NOMO-1 treated with DMSO at 0.1 percent for 48 hours (cell line): ENCODE measurements around the gene USP3.
"Not testable (repeated sequence)": the region's sequence is repeated elsewhere in the genome, so short reads cannot be mapped to it uniquely, and the experiment has no call there.

ENCODE experiments used
- DNase-seq: peaks from one replicate; lab custom pipeline; 2025; ENCODE audit not compliant: unreplicated experiment; lab: John Stamatoyannopoulos, UW

Gene USP3

GRCh38 chr15:63605036-63605435 lies 100.6 kb downstream of the USP3 start:
- DNase-seq, result no peak

GRCh38 chr15:63605816-63606215 lies 101.4 kb downstream of the USP3 start:
- peak; percentile 15 for DNase-seq

GRCh38 chr15:63606308-63606707 lies 101.9 kb downstream of the USP3 start:
- no peak for DNase-seq

- no peak for DNase-seq
These were observed 104.6 kb downstream of the USP3 start for GRCh38 chr15:63608989-63609388.

GRCh38 chr15:63609448-63609847 lies 105.1 kb downstream of the USP3 start:
- DNase-seq, result no peak

- DNase-seq, result peak; percentile 86
These were observed 105.9 kb downstream of the USP3 start for GRCh38 chr15:63610209-63610841.

GRCh38 chr15:63611177-63611576 lies 106.8 kb downstream of the USP3 start:
- no peak for DNase-seq

- DNase-seq, result no peak
These were observed 107.9 kb downstream of the USP3 start for GRCh38 chr15:63612300-63612699.

- no peak for DNase-seq
These were observed 111.5 kb downstream of the USP3 start for GRCh38 chr15:63615935-63616334.

GRCh38 chr15:63617147-63617546 lies 112.8 kb downstream of the USP3 start:
- DNase-seq, result not testable (repeated sequence)

GRCh38 chr15:63617627-63618026 lies 113.2 kb downstream of the USP3 start:
- DNase-seq, result not testable (repeated sequence)

- DNase-seq, result not testable (repeated sequence)
These were observed 116.4 kb downstream of the USP3 start for GRCh38 chr15:63620760-63621159.

- no peak for DNase-seq
These were observed 119.0 kb downstream of the USP3 start for GRCh38 chr15:63623232-63623969.

GRCh38 chr15:63626955-63627354 lies 122.6 kb downstream of the USP3 start:
- no peak for DNase-seq

GRCh38 chr15:63628123-63628822 lies 123.9 kb downstream of the USP3 start:
- DNase-seq, result no peak

GRCh38 chr15:63630036-63630751 lies 125.8 kb downstream of the USP3 start:
- no peak for DNase-seq

- no peak for DNase-seq
These were observed 128.9 kb downstream of the USP3 start for GRCh38 chr15:63633312-63633711.

- no peak for DNase-seq
These were observed 129.8 kb downstream of the USP3 start for GRCh38 chr15:63634154-63634553.

- no peak for DNase-seq
These were observed 132.2 kb downstream of the USP3 start for GRCh38 chr15:63636518-63637061.

GRCh38 chr15:63638839-63639238 lies 134.4 kb downstream of the USP3 start:
- no peak for DNase-seq

GRCh38 chr15:63640146-63640545 lies 135.8 kb downstream of the USP3 start:
- no peak for DNase-seq
